OCI-M2 (cell line): ENCODE measurements around the gene RPS6KA1.
"Not testable (repeated sequence)": the region's sequence is repeated elsewhere in the genome, so short reads cannot be mapped to it uniquely, and the experiment has no call there.

Source experiments
- DNase-seq: peaks from one replicate; lab custom pipeline; 2025; ENCODE audit not compliant: unreplicated experiment; lab: John Stamatoyannopoulos, UW

Gene RPS6KA1

DNA sequence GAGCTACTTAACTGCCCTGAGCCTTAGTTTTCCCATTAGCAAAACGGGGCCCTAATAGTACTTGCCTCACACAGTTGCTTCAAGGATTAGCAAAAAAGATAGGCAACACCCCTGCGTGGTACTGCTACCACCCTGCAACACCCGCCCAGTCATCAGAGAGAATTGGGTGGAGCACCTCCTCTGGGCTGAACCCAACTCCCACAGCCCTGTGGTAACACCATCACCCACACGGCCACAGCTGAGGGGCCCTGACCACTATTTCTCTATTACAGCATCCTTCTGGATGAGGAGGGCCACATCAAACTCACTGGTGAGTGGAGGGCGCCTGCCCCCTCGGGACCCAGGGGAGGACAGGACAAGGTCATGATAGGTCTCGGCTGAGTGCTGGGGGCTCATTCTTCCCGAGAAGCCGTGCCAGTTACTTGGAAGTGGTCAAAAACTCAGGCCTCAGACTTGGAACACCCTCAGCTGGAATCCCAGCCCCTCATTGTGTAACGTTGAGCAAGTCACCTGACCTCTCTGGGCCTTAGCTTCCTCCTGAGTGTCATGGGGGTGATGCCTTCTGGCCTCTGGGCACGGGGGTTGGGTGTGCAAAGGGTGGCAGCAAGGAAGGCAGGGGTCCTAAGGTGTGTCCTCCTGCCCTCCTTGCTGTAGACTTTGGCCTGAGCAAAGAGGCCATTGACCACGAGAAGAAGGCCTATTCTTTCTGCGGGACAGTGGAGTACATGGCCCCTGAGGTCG is 24.6 kb downstream of the RPS6KA1 start:
- no peak for DNase-seq

DNA sequence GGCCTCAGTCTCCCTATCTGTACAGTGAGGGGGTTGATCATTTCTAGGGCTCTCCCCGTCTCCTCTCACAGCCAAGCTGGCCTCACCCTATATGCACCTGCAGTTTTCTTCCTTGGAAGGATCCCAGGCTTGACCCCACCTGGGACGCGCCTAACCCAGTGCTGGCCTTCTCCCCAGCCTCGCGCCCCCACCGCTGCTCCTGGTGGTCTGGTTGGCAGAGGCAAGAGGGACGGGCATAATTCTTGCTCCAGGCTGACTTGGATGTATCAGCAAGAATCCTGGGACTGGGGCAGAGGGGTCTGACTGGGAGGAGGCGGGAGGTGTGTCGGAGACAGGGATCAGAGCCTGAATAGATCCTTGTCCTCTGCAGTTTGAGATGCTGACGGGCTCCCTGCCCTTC is 25.2 kb downstream of the RPS6KA1 start:
- DNase-seq, result no peak

DNA sequence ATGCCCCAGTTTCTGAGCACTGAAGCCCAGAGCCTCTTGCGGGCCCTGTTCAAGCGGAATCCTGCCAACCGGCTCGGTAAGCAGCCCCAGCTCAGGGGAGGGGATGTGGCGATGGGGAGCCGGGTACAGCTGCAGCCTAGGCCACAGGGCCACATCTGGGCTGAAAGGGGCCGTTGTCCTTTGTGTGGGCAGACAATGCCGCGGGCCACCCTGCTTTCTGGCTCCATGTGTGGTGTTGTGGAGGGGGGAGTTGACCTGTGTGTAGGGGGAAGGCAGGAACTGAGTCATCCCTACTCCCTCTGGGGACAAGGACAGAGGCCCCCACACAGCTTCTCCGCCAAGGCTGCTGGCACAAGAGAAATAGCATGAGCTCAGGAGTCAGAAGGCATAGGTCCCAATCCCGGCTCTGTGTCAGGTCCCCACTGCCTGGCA is 26.0 kb downstream of the RPS6KA1 start:
- DNase-seq, result no peak

DNA sequence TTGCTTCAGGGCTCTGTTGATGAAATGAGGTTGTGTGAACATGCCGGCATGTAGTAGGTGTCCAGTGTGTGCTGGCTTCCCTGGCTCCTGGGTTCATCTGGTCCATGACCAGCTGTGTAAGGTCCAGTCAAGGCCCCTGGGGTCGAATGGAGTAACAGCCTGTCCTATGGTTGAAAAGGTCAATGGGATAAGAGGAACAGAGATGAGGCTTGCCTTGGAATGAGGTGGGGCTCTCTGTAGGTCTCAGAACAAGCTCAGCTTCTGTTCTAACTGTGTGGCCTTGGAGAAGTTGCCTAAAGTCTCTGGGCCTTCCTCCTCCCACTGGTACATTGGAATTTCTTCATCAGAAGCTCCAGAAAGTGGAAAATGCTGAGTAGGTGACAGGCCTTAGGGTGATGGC is 26.6 kb downstream of the RPS6KA1 start:
- no peak for DNase-seq

DNA sequence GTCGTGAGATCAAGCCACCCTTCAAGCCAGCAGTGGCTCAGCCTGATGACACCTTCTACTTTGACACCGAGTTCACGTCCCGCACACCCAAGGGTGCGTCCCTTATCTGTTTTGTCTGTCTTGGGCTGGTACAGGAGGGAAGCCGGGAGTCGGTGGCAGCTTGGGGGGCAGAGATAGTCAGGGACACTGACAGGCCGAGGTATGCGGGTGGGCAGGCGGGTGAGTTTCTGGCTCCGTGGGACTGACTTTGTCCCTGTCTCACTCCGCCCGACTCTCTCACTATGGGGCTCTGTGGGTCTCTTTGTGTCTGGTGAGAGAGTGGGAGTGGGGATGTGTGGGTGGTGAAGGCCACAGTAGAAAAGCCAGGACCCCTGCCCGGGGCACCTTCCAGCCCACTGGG is 27.4 kb downstream of the RPS6KA1 start:
- DNase-seq, result no peak

DNA sequence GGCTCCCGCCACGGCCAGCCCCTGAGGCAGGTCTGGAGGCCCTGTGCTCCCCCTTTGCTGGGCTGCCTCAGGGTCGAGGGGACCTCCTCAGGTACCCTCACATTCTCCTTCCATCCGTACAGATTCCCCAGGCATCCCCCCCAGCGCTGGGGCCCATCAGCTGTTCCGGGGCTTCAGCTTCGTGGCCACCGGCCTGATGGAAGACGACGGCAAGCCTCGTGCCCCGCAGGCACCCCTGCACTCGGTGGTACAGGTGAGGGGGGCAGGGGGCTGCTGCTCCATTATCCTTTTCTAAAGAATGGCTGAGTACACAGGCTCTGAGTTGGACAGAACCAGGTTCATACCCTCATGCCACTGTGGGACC is 29.1 kb downstream of the RPS6KA1 start:
- no peak for DNase-seq

DNA sequence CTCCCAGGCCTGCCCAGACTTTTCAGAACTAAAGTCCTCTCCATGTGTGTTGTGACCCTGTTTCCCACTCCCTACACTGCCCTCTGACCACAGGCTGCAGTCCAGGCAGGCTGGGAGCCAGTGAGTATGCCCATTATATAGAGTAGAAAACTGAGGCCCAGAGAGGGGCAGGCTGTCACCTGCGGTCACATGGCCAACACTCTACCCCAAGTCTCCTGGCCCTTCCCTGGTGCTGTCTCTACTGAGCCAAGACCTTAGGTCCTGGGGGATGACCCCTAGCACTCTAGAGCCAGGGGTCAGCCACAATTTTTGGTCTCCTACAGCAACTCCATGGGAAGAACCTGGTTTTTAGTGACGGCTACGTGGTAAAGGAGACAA is 30.8 kb downstream of the RPS6KA1 start:
- DNase-seq, result no peak

DNA sequence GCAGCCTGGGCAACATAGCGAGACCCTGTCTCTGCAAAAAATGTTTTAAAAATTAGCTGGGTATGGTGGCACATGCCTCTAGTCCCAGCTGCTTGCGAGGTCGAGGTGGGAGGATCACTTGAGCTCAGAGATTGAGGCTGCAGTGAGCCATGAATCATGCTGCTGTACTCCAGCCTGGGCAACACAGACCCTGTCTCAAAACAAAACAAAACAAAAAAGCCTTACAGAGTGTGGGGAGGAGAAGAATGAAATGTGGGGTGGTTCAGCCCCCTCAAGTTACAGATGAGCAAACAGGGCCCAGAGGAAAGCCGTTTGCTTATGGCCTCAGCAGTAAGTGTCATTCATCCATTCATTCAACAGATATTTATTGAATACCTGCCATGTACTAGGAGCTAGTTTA is 40.7 kb downstream of the RPS6KA1 start:
- DNase-seq, result no peak

DNA sequence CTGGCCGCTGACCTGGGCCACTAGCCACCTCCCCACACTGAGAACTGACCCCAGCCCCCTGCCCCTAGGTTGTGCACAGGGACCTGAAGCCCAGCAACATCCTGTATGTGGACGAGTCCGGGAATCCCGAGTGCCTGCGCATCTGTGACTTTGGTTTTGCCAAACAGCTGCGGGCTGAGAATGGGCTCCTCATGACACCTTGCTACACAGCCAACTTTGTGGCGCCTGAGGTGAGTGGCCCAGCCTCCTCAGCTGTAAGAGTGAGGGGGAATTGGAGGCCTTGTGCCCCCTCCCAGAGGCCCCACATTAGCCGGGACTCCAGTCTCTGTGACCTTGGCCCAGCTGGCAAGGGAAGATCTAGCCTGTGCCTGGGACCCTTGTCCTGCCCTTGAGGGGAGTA is 41.8 kb downstream of the RPS6KA1 start:
- DNase-seq, result no peak

DNA sequence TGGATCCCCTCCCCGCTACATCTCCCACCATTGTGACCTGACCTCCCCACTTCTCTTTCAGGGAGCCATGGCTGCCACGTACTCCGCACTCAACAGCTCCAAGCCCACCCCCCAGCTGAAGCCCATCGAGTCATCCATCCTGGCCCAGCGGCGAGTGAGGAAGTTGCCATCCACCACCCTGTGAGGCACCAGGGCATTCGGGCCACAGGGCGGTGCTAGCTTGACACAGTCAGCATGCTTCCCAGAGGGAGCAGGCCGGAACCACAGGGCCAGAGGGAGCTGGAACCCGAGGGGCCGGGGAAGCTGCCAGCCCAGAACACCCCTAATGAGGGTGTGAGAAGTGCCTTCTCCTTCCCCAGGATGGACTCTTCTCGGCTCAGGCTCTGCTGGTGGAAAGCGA is 44.5 kb downstream of the RPS6KA1 start:
- no peak for DNase-seq

DNA sequence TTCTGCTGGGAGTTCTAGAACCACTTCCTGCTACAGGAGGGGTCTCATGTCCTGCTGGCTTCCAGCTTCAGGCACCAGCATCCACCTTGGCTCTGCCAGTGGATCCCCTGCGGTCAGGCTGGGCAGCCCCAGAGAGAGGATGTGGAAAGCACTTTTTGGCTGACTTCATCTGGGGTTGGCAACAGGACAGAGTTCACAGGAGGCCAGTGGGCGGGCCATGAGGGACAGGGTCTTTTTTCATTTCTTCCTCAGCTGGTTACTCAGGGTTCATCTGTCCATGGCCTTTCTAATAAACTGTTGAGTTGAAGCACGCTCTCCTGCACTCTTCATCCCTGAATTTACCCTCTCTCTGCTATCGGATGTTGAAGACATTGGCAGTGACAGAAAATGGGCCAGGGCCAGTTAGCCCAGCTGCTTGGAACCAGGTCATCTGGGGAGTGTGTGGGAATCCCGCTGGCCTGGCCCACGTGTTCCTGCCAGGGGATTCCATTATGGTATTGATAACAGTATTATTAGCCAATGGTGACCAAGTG is 45.2 kb downstream of the RPS6KA1 start:
- no peak for DNase-seq

DNA sequence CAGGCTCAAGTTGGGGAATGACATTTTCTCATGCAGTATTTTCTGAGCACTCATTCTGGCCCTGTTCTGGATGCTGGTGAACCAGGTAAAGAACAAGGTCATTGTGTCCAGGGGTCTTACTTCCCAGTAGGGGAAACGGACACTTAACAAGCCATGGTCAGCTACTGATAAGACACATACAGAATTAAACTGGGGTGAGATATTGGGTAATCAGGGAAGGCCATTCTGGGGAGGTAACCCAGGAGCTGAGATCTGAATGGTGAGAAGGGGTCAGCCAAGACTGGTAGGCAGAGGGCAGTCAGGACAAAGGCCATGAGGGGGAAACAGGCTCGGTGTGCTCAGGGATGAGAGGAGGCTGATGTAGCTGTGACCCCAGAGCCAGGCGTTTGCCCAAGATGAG is 45.8 kb downstream of the RPS6KA1 start:
- no peak for DNase-seq

DNA sequence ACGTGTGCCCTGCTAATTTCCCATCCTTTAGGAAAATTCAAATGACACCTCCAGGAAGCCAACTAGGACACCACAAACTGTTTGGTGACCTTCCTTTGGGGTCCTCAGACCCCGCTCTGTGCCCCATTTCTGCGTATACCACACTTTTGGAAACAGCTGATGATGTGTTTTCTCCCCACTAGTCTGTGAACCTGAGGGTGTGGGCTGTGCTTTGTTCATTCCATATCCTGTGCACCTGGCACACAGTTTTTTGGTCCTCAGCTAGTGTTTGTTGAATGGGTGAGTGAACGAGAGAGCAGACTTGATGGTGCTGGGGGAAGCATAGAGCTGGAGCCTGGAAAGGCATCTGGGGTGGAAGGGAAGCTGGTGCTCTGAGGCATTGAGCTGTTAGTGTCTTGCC is 48.6 kb downstream of the RPS6KA1 start:
- no peak for DNase-seq

DNA sequence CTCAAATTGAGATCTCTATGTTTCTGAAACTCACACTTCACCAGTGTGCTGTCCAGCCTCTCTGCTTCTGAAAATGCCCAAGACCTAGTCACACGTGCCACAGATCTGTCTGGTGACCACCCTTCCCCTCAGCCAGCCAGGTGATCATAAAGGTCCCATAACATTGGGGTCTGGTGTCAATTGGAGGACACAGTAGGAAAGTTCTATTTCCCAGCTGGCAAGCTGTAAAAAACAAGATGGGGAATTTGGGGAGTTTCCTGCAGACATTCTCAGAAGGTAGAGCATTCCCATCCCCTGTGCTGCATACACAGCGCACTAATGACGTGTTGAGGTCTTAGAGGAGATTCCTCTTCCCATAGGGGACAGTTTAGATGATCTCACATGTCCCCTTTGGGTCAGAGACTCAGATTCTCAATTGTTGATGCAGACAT is 50.1 kb downstream of the RPS6KA1 start:
- DNase-seq, result no peak

DNA sequence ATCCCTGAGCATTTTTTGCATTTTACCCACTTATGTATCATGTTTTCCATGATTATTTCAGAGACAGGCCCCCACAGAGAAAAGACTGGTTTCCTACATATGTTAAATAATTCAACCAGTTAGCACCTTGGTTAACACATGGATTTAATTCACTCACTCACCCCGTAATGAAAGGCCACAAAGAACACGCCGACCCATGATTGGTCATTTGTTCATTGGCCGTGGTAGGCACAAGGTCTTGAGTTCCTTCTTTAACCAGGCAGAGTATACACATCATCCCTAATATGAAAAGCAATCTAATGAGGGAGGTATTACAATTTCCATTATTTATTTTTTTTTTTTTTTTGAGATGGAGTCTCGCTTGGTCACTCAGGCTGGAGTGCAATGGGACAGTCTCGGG is 50.6 kb downstream of the RPS6KA1 start:
- no peak for DNase-seq

DNA sequence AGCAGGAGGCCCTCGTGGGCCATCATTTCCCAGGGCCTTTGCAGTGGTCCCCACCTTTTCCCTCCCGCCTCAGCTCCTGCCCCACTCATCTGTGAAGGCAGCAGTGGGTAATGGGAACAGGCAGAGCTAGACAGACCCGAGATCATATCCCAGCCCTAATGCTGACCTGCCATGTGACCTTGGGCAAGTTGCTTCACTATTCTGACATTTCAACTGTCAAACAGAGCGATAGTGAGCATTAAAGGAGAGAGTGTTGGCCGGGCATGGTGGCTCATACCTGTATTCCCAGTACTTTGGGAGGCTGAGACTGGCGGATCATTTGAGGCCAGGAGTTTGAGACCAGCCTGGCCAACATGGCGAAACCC is 51.7 kb downstream of the RPS6KA1 start:
- DNase-seq, result no peak

DNA sequence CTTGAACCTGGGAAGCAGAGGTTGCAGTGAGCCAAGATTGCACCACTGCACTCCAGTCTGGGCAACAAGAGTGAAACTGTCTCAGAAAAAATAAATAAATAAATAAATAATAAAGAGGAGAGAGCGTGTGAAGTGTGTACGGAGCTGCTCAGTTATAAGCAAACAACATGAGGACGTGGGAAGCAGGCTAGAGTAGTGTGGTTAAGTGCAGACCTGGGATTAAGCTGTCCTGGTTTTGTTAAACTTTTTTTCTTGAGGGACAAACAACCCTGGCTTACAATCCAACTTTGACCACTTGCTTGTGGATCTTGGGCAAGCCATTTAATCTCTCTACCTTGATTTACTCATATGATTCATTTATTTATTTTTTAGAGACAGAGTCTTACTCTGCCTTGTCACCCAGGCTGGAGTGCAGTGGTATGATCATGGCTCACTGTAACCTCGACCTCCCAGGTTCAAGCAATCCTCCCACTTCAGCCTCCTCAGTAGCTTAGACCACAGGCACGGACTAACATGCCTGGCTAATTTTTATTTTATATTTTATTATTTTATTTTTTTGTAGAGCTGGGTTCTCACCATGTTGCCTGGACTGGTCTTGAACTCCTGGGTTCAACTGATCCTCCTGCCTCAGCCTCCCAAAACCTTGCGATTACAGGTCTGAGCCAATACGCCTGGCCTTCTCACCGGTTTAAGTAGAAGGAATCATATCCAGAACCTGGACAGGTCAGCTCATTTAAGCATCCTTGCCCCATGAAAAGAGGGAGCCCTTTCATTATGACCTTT is 52.7 kb downstream of the RPS6KA1 start:
- no peak for DNase-seq

DNA sequence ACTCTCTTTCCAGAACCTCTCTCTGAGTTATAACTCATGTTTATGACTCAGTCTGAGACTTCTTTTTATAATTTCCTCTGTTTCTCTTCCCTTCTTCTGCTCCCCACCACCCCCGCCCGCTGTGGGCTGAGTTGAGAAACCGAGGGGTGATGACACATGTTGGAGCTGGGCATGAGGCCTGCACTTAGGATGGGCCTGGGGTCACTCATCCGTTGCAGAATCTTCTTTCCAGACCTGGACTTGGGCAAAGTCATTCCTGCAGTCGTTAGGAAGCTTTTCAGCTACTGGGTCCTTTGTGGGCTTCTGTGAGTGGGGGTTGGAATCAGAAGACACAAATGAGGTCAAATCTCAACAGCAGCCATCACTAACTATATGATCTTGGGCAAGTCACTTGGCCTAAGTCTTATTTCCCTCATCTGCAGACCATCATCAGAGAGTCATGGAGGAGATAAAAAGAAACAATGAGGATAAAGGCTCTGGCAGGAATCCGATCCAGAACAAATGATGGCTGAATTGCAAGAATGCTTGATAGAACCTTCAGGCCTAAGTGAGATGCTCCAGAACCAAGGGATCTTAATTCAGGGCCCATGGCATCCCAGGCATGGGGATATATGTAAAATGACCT is 53.4 kb downstream of the RPS6KA1 start:
- DNase-seq, result no peak

DNA sequence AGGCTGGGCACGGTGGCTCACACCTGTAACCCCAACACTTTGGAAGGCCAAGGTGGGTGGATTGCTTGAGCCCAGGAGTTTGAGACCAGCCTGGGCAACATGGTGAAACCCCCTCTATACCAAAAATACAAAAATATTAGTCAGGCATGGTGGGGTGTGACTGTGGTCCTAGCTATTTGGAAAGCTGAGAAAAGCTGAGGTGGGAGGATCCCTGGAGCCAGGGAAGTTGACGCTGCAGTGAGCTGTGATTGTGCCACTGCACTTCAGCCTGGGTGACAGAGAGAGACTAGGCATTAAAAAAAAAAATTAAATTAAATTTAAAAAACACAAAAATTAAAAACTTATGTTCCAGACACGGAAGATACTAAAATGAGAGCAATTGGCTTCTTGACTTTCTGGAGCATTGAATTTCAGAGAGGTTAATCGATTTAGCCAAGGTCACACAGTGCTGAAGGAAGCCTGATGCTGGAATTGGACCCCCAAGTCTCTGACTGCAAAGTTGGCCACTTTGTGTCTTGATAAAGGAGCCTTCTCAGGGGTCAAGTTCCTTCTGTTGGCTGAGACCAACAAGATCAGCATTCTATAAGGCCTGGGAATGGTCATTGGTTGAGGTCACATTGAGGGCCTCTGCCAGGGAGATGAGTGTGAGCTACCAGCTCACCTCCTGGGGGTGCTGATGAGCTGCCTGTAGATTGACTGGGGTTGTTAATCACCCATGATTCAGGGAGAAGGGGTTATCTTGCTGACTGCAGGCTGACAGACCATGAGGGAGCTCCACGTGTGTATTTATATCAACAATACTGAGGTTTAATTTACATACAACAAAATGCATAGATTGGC is 54.3 kb downstream of the RPS6KA1 start:
- DNase-seq, result no peak

DNA sequence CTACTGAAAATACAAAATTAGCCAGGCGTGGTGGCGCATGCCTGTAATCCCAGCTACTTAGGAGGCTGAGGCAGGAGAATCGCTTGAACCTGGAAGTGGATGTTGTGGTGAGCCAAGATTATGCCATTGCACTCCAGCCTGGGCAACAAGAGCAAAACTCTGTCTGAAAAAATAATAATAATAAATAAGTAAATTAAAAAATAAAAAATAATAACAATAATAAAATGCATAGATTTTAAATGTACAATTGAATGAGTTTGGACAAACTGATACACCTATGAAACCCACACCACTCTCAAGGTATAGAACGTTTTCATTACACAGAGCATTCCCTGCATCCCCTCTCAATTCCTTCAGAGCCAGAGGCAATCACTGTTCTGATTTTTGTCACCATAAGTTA is 55.0 kb downstream of the RPS6KA1 start:
- not testable (repeated sequence) for DNase-seq

DNA sequence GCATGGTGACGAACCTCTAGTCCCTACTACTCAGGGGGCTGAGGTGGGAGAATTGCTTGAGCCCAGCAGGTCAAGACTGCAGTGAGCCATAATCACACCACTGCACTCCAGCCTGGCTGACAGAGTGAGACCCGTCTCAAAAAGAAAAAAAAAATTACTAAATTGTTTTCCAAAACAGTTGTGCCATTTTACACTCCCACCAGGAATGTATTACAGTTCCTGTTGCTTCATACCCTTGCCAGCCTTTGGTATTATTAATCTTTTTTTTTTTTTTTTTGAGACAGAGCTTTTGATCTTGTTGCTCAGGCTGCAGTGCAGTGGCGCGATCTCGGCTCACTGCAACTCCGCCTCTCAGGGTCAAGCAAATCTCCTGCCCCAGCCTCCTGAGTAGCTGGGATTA is 55.9 kb downstream of the RPS6KA1 start:
- DNase-seq, result no peak
